Mammary epithelial cell (primary cell): ENCODE measurements around the gene NEMF.

ENCODE experiments used
- EZH2 ChIP-seq: IDR thresholded peaks from 2 replicates; pipeline ENCODE4 v1.6.1; 2012; ENCODE audit warnings: low read length, inconsistent platforms, borderline replicate concordance
- TF ChIP-seq, protein P1 (sequence below), 2 donors: IDR thresholded peaks in 1 of 2; conservative IDR thresholded peaks in 1 of 2; 2 replicates each; pipeline ENCODE4 v1.5.1; 2011 to 2012; ENCODE audit warnings: inconsistent platforms in 2 of 2, low read length in 2 of 2, mild to moderate bottlenecking in 2 of 2, control low read depth in 1 of 2, low read depth in 1 of 2; ENCODE audit not compliant: insufficient read depth in 1 of 2; ENCODE audit errors: extremely low read depth in 1 of 2

DNA sequence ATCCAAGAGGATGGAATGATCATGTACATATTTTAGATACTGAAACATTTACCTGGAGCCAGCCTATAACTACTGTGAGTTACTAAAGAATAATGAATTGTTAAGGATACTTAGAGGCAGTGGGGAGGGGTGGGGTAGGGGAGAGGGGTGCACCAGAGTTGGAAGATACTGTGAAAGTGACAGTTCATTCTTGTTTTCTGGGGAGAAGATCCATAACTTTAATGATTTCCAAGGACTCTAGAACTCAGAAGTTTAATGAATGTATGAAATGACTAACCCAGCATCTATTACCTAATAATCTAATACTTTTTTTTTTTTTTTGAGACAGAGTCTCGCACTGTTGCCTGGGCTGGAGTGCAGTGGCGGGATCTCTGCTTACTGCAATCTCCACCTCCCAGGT is 74.2 kb downstream of the NEMF start:
- no peak for TF ChIP-seq EZH2
- TF ChIP-seq, protein P1, sequence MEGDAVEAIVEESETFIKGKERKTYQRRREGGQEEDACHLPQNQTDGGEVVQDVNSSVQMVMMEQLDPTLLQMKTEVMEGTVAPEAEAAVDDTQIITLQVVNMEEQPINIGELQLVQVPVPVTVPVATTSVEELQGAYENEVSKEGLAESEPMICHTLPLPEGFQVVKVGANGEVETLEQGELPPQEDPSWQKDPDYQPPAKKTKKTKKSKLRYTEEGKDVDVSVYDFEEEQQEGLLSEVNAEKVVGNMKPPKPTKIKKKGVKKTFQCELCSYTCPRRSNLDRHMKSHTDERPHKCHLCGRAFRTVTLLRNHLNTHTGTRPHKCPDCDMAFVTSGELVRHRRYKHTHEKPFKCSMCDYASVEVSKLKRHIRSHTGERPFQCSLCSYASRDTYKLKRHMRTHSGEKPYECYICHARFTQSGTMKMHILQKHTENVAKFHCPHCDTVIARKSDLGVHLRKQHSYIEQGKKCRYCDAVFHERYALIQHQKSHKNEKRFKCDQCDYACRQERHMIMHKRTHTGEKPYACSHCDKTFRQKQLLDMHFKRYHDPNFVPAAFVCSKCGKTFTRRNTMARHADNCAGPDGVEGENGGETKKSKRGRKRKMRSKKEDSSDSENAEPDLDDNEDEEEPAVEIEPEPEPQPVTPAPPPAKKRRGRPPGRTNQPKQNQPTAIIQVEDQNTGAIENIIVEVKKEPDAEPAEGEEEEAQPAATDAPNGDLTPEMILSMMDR (conservative IDR thresholded peaks at IDR 0.05 in 1 of 2, IDR thresholded peaks at IDR 0.05 in 1 of 2; ENCODE audit: extremely low read depth in 1 of 2, insufficient read depth in 1 of 2, low read depth in 1 of 2, low read length in 2 of 2) = no peak
